ENCODE results near the gene HOXC13.

DNA sequence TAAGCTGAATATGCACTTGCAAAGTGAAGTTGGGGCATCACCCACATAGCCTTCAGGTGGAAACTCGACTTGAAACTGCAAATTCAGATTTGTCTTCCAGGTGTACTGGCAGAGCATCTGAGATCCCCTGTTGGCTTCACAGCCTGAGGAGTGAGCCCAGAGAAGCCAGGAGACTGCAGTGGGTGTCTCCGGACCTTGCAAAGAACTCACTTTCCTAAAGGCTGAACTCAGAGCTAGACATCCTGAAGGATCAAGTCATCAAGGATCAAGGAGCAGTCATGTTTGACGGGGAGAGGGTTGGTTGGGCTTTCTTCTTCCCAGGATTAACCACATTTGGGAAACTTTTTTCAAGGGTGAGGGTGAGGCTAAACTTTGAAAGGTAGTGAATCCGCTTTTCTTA, 9.1 kb upstream of the HOXC13 start:
- no peak for TF ChIP-seq POLR2A (IDR thresholded peaks at IDR 0.05)
- TF ChIP-seq, protein P1, sequence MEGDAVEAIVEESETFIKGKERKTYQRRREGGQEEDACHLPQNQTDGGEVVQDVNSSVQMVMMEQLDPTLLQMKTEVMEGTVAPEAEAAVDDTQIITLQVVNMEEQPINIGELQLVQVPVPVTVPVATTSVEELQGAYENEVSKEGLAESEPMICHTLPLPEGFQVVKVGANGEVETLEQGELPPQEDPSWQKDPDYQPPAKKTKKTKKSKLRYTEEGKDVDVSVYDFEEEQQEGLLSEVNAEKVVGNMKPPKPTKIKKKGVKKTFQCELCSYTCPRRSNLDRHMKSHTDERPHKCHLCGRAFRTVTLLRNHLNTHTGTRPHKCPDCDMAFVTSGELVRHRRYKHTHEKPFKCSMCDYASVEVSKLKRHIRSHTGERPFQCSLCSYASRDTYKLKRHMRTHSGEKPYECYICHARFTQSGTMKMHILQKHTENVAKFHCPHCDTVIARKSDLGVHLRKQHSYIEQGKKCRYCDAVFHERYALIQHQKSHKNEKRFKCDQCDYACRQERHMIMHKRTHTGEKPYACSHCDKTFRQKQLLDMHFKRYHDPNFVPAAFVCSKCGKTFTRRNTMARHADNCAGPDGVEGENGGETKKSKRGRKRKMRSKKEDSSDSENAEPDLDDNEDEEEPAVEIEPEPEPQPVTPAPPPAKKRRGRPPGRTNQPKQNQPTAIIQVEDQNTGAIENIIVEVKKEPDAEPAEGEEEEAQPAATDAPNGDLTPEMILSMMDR (IDR thresholded peaks at IDR 0.05): no peak
